GM12878 (cell line): ENCODE data around the gene LOXL3. TPM values are rescaled to one million over a fixed set of nuclear protein-coding genes. Genes with fewer than 3 reads are reported as not detected.

Source experiments
- ATAC-seq: fragments of 200-7000 bp; cut with Tn5 transposase; 3 replicates; pipeline ENCODE4 v1.9.1; 2020; ENCODE audit warnings: mild to moderate bottlenecking, moderate library complexity
- BruUV-seq: library from RNA; stranded (reverse); fragments of 400-500 nt; replicated peaks from 2 replicates; lab custom pipeline; 2021; lab: Mats Ljungman, UMichigan
- CTCF ChIA-PET: fragments of 300-600 bp; sonication (Branson Sonifier 250); formaldehyde crosslinking; extraction: SDS; loops from one replicate; lab custom pipeline; 2021; ENCODE audit warnings: inconsistent platforms; lab: Yijun Ruan, JAX
- POLR2A ChIA-PET: fragments of 350-600 bp; formaldehyde crosslinking; extraction: SDS; loops from one replicate; lab custom pipeline; 2021; ENCODE audit warnings: inconsistent platforms; lab: Charles Lee
- RAD21 ChIA-PET: fragments of 300-600 bp; sonication (Branson Sonifier 250); formaldehyde crosslinking; loops from one replicate; lab custom pipeline; 2023; ENCODE audit warnings: antibody characterized with exemption; ENCODE audit not compliant: unreplicated experiment; lab: Charles Lee
- SMC1A ChIA-PET: fragments of 300-600 bp; sonication (Branson Sonifier 250); formaldehyde crosslinking; loops from one replicate; lab custom pipeline; 2023; ENCODE audit not compliant: unreplicated experiment, uncharacterized antibody; lab: Charles Lee
- DNase-seq: peaks from one replicate; pipeline ENCODE4 v3.0.0-alpha.2; 2011; ENCODE audit warnings: low read depth, low spot score
- FAIRE-seq: peaks from 3 replicates; lab custom pipeline; 2011; peaks lifted over from hg19 to GRCh38; lab: Jason Lieb, UNC
- H2AFZ ChIP-seq: 2 replicates; pipeline ENCODE4 v1.6.0; 2011; ENCODE audit warnings: low read depth, low read length, control low read depth; ENCODE audit not compliant: control insufficient read depth
- H3K27ac ChIP-seq: 2 replicates; pipeline ENCODE4 v1.5.1; 2011; ENCODE audit warnings: control low read depth; ENCODE audit not compliant: control insufficient read depth, insufficient read depth
- H3K27me3 ChIP-seq, 2 experiments: replicated peaks in 1 of 2; 2 replicates each; pipeline versions ENCODE4 v1.6.0 to v1.6.1; 2011; ENCODE audit warnings: low read length in 1 of 2; ENCODE audit not compliant: control insufficient read depth in 2 of 2, insufficient read depth in 2 of 2
- H3K36me3 ChIP-seq, 2 experiments: 2 replicates each; pipeline ENCODE4 v1.5.1; 2011; ENCODE audit warnings: low read length in 1 of 2; ENCODE audit not compliant: control insufficient read depth in 2 of 2, insufficient read depth in 2 of 2
- H3K4me1 ChIP-seq: 2 replicates; pipeline ENCODE4 v1.6.1; 2011; ENCODE audit warnings: mild to moderate bottlenecking, low read length, moderate library complexity, mixed read lengths; ENCODE audit not compliant: control insufficient read depth, insufficient read depth
- H3K4me2 ChIP-seq: 2 replicates; pipeline ENCODE4 v1.6.0; 2011; ENCODE audit warnings: control low read depth; ENCODE audit not compliant: control insufficient read depth, insufficient read depth
- H3K4me3 ChIP-seq: fragments of 200-600 bp; sonication (generic); 2 replicates; pipeline ENCODE4 v1.5.1; 2016
- H3K79me2 ChIP-seq: 2 replicates; pipeline ENCODE4 v1.6.0; 2011; ENCODE audit warnings: low read length; ENCODE audit not compliant: control insufficient read depth, insufficient read depth
- H3K9ac ChIP-seq: 2 replicates; pipeline ENCODE4 v1.8.0; 2011; ENCODE audit warnings: low read length, control low read depth, mixed read lengths; ENCODE audit not compliant: control insufficient read depth, insufficient read depth
- H3K9me3 ChIP-seq: replicated peaks from 3 replicates; pipeline ENCODE4 v1.5.1; 2011; ENCODE audit warnings: mild to moderate bottlenecking, low read length; ENCODE audit not compliant: control insufficient read depth, insufficient read depth
- H4K20me1 ChIP-seq: 2 replicates; pipeline ENCODE4 v1.6.0; 2011; ENCODE audit not compliant: control insufficient read depth, insufficient read depth
- CBX3 ChIP-seq: fragments of 200-600 bp; sonication (generic); IDR thresholded peaks from 2 replicates; pipeline ENCODE4 v1.6.1; 2016; ENCODE audit warnings: low read depth, borderline replicate concordance
- E2F4 ChIP-seq: IDR thresholded peaks from 2 replicates; pipeline ENCODE4 v1.6.1; 2012; ENCODE audit warnings: low read depth, low read length, improper control_type of control experiment
- E4F1 ChIP-seq: fragments of 450-650 bp; IDR thresholded peaks from 2 replicates; pipeline ENCODE4 v1.6.1; 2018; ENCODE audit warnings: borderline replicate concordance, mild to moderate bottlenecking; ENCODE audit not compliant: partially characterized antibody
- FOS ChIP-seq: IDR thresholded peaks from 3 replicates; pipeline ENCODE4 v1.6.1; 2011; ENCODE audit warnings: borderline replicate concordance; ENCODE audit not compliant: insufficient read length; ENCODE audit errors: extremely low read depth
- GATAD2B ChIP-seq: fragments of 450-650 bp; conservative IDR thresholded peaks from 2 replicates; pipeline ENCODE4 v1.6.1; 2017; ENCODE audit warnings: low read depth, mild to moderate bottlenecking, moderate library complexity
- HCFC1 ChIP-seq: fragments of 150-350 bp; IDR thresholded peaks from 2 replicates; pipeline ENCODE4 v1.6.1; 2014; ENCODE audit warnings: low read length
- MTA2 ChIP-seq: fragments of 450-650 bp; IDR thresholded peaks from 2 replicates; pipeline ENCODE4 v1.6.1; 2016; ENCODE audit warnings: low read depth, mild to moderate bottlenecking, moderate library complexity
- NFIC ChIP-seq: IDR thresholded peaks from 2 replicates; pipeline ENCODE4 v1.6.1; 2012; ENCODE audit warnings: low read depth, mild to moderate bottlenecking, inconsistent platforms, low read length, moderate library complexity
- PAX8 ChIP-seq: fragments of 450-650 bp; IDR thresholded peaks from 2 replicates; pipeline ENCODE4 v1.6.1; 2017; ENCODE audit warnings: mild to moderate bottlenecking, moderate library complexity
- TAF1 ChIP-seq: IDR thresholded peaks from 2 replicates; pipeline ENCODE4 v1.6.1; 2011; ENCODE audit warnings: mild to moderate bottlenecking, low read depth, low read length, borderline replicate concordance
- TCF7 ChIP-seq: IDR thresholded peaks from 2 replicates; pipeline ENCODE4 v1.6.1; 2014; ENCODE audit warnings: antibody characterized with exemption, borderline replicate concordance
- WRNIP1 ChIP-seq: IDR thresholded peaks from 2 replicates; pipeline ENCODE4 v1.6.1; 2011; ENCODE audit warnings: low read depth, low read length, improper control_type of control experiment, borderline replicate concordance
- YBX1 ChIP-seq: fragments of 450-650 bp; IDR thresholded peaks from 2 replicates; pipeline ENCODE4 v1.6.1; 2016; ENCODE audit warnings: antibody characterized with exemption
- ZBTB40 ChIP-seq: fragments of 450-650 bp; IDR thresholded peaks from 2 replicates; pipeline ENCODE4 v1.6.1; 2016; ENCODE audit warnings: mild to moderate bottlenecking, moderate library complexity, borderline replicate concordance
- ZNF207 ChIP-seq: fragments of 450-650 bp; IDR thresholded peaks from 2 replicates; pipeline ENCODE4 v1.6.1; 2014; ENCODE audit warnings: antibody characterized with exemption, mild to moderate bottlenecking, borderline replicate concordance
- ZNF24 ChIP-seq: fragments of 450-650 bp; IDR thresholded peaks from 2 replicates; pipeline ENCODE4 v1.6.1; 2017; ENCODE audit warnings: antibody characterized with exemption, mild to moderate bottlenecking
- ZNF384 ChIP-seq: IDR thresholded peaks from 2 replicates; pipeline ENCODE4 v1.6.1; 2012; ENCODE audit warnings: low read depth, mild to moderate bottlenecking, low read length, improper control_type of control experiment, borderline replicate concordance
- WGBS: methylation state at CpG from one replicate; pipeline ENCODE4 v1.1.6; 2016; ENCODE audit warnings: low lambda C conversion rate; ENCODE audit not compliant: insufficient replicate concordance, insufficient coverage; ENCODE audit errors: missing lambda C conversion rate; 5-methylcytosine and 5-hydroxymethylcytosine counted together
- in situ Hi-C: fragments of 300-500 bp; cut with MboI; formaldehyde crosslinking; loops from 9 replicates; pipeline ENCODE4 v1.14.3; 2018; ENCODE audit warnings: mixed read lengths
- intact Hi-C: fragments of 100-400 bp; cut with micrococcal nuclease; formaldehyde crosslinking; loops from one replicate; pipeline ENCODE4 v1.14.2; 2022; ENCODE audit not compliant: unreplicated experiment
- polyA plus RNA-seq, 11 experiments: library from polyadenylated mRNA; depleted of rRNA in 4 of 11; unstranded in 6 of 11; stranded (reverse) in 5 of 11; fragments of >200 nt; fragmentation: Nextera tagmentation in 4 of 11; fragmentation: Illumina TruSeq in 1 of 11; extraction: Ambion mirVana in 4 of 11; extraction: Trizol in 1 of 11; gene quantifications; 1 replicate in 1 of 11; 2 replicates in 10 of 11; pipeline versions ENCODE4 v1.2.1 to v1.2.3, GENCODE V29; 2011 to 2016; ENCODE audit warnings: inconsistent platforms in 2 of 11, missing spikeins in 2 of 11, low read depth in 1 of 11
- total RNA-seq, 4 experiments: library from RNA; depleted of rRNA in 3 of 4; stranded (reverse); fragments of >200 nt in 3 of 4; fragmentation: Illumina TruSeq in 1 of 4; extraction: Trizol in 1 of 4; gene quantifications; 2 replicates each; pipeline versions ENCODE4 v1.2.1 to v1.2.3, GENCODE V29; 2013 to 2021

LOXL3 gene
- total and polyA plus RNA-seq, 10 of the 15 experiments (the other 5 are each of a cell fraction or from before 2014, with no cell fraction given) = 6.2 to 40.9 (median 23.3) TPM

- ChIA-PET RAD21 (interaction anchor here (1.6 to 2.5 kb wide), 2 partner anchors 11 to 17 kb away, joined by 4 to 9 read pairs; no protein-coding TSS in a partner anchor), POLR2A (interaction anchor here (0.6 to 1.3 kb wide), 3 partner anchors 12 to 805 kb away, joined by 3 to 4 read pairs (median 3); no protein-coding TSS in a partner anchor), CTCF (interaction anchor here (7.6 kb wide), 1 partner anchor 14 kb away, joined by 74 read pairs; no protein-coding TSS in a partner anchor), SMC1A (interaction anchor here (0.6 to 6.7 kb wide), 7 partner anchors 10 to 83 kb away, joined by 3 to 44 read pairs (median 3); no protein-coding TSS in a partner anchor)
- ATAC-seq (no peak), DNase-seq (no peak), FAIRE-seq (no peak)
- H3K4me3 ChIP-seq = no peak overlapping the region
- intact Hi-C loops = no loop called here
- no peaks in the 10 kb centered on the region for H4K20me1 ChIP-seq
- 0% methylated on average over 1 of the region's 1 CpG for WGBS
- no peaks in the 10 kb centered on the region for H3K36me3 ChIP-seq
- BruUV-seq = no TSS peak
- no peak overlapping the region for H3K9ac ChIP-seq
- no peaks in the 10 kb centered on the region for H3K9me3 ChIP-seq
- no peak overlapping the region for H3K4me2 ChIP-seq
- no peak overlapping the region for H3K27ac ChIP-seq
- H3K79me2 ChIP-seq = no peaks in the 10 kb centered on the region
- H3K27me3 ChIP-seq = no peaks in the 10 kb centered on the region; a peak in 3 of 4 replicates
- no peaks in the 10 kb centered on the region for H3K4me1 ChIP-seq
- in situ Hi-C loops = no loop called here
- H2AFZ ChIP-seq = no peak overlapping the region
- TF ChIP-seq HCFC1 (no peak), PAX8 (no peak), TCF7 (no peak), ZBTB40 (no peak), E4F1 (no peak), MTA2 (no peak), WRNIP1 (no peak), ZNF207 (no peak), GATAD2B (no peak), TAF1 (no peak), FOS (no peak), E2F4 (no peak), ZNF24 (no peak), YBX1 (no peak), ZNF384 (no peak), CBX3 (no peak), NFIC (no peak)
Observed at GRCh38 chr2:74602586-74603281, 49.0 kb upstream of the LOXL3 start.
